GM12874 (cell line): Measurements from ENCODE around the gene ZNF74.

Experiments
- CTCF ChIP-seq: IDR thresholded peaks from 2 replicates; pipeline ENCODE4 v1.5.1; 2011; ENCODE audit warnings: low read depth, mild to moderate bottlenecking, control low read depth, low read length, moderate library complexity; ENCODE audit not compliant: insufficient read depth

The ZNF74 gene

GRCh38 chr22:20423906-20424551, 30.1 kb downstream of the ZNF74 start:
- no peak for TF ChIP-seq CTCF

GRCh38 chr22:20424568-20424931, 30.6 kb downstream of the ZNF74 start:
- TF ChIP-seq CTCF: no peak

GRCh38 chr22:20424932-20425565, 31.1 kb downstream of the ZNF74 start:
- TF ChIP-seq CTCF: no peak

- no peak for TF ChIP-seq CTCF
Measured at GRCh38 chr22:20425566-20426258, 31.8 kb downstream of the ZNF74 start.

- no peak for TF ChIP-seq CTCF
Measured at GRCh38 chr22:20426259-20426615, 32.3 kb downstream of the ZNF74 start.

- no peak for TF ChIP-seq CTCF
Measured at GRCh38 chr22:20427104-20427944, 33.4 kb downstream of the ZNF74 start.

GRCh38 chr22:20427945-20428417, 34.0 kb downstream of the ZNF74 start:
- TF ChIP-seq CTCF: no peak
